Ascending aorta (tissue), 2 donors: ENCODE data around the gene GLDC. TPM values are rescaled to one million over a fixed set of nuclear protein-coding genes. Genes with fewer than 3 reads are reported as not detected.

Source experiments
- DNase-seq, 2 donors: peaks; one replicate each; pipeline ENCODE4 v3.0.0-alpha.2; 2019; ENCODE audit warnings: low spot score in 2 of 2
- H3K27ac ChIP-seq, 2 donors: fragments of 200-600 bp; sonication (generic); one replicate each; pipeline ENCODE4 v1.5.1; 2016 to 2017; ENCODE audit warnings: mild to moderate bottlenecking in 1 of 2
- H3K27me3 ChIP-seq: fragments of 200-600 bp; sonication (generic); one replicate; pipeline ENCODE4 v1.5.1; 2017
- H3K36me3 ChIP-seq, 2 donors: fragments of 200-600 bp; sonication (generic); one replicate each; pipeline ENCODE4 v1.5.1; 2016
- H3K4me1 ChIP-seq, 2 donors: fragments of 200-600 bp; sonication (generic); one replicate each; pipeline ENCODE4 v1.5.1; 2016 to 2017; ENCODE audit warnings: mild to moderate bottlenecking in 1 of 2
- H3K4me3 ChIP-seq, 2 donors: fragments of 200-600 bp; sonication (generic); one replicate each; pipeline ENCODE4 v1.5.1; 2016 to 2017; ENCODE audit warnings: mild to moderate bottlenecking in 1 of 2
- H3K9me3 ChIP-seq, 2 donors: fragments of 200-600 bp; sonication (generic); one replicate each; pipeline ENCODE4 v1.5.1; 2016
- CTCF ChIP-seq, 3 experiments: fragments of 200-600 bp in 2 of 3; fragments of 450-650 bp in 1 of 3; sonication (generic) in 2 of 3; IDR thresholded peaks; one replicate each; pipeline ENCODE4 v1.5.1; 2016 to 2019; ENCODE audit warnings: antibody characterized with exemption in 3 of 3, mild to moderate bottlenecking in 1 of 3, moderate library complexity in 1 of 3
- intact Hi-C: fragments of 100-400 bp; cut with DNase I; formaldehyde crosslinking; loops from one replicate; pipeline ENCODE4 v1.15.1; 2023
- total RNA-seq: library from RNA; depleted of rRNA; stranded (reverse); fragments of >200 nt; gene quantifications from one replicate; pipeline ENCODE4 v1.1.0, GENCODE V29; 2016

Gene GLDC
- total RNA-seq, 1 donor from 2014 or later, result 0.64 TPM

GRCh38 chr9:6677803-6678202 is 32.3 kb upstream of the GLDC start:
- no peak for DNase-seq
- Histone ChIP-seq H3K4me3 (no peak overlapping the region), H3K27me3 (no peaks in the 10 kb centered on the region), H3K27ac (no peak overlapping the region), H3K9me3 (no peaks in the 10 kb centered on the region), H3K36me3 (no peaks in the 10 kb centered on the region), H3K4me1 (peaks cover 0 to 7% of the 10 kb centered on the region in 2 donors)
- intact Hi-C loops, result no loop called here
- TF ChIP-seq CTCF (IDR thresholded peaks at IDR 0.05), result no peak

- no peak for DNase-seq
- H3K4me1 ChIP-seq, result no peaks in the 10 kb centered on the region
- H3K27ac ChIP-seq, result no peak overlapping the region
- intact Hi-C loops, result no loop called here
- no peaks in the 10 kb centered on the region for H3K36me3 ChIP-seq
- no peaks in the 10 kb centered on the region for H3K9me3 ChIP-seq
- TF ChIP-seq CTCF (IDR thresholded peaks at IDR 0.05), result no peak
- H3K4me3 ChIP-seq, result no peak overlapping the region
- H3K27me3 ChIP-seq, result no peaks in the 10 kb centered on the region
These were observed 30.9 kb upstream of the GLDC start for GRCh38 chr9:6676254-6676921.

GRCh38 chr9:6675268-6675667 is 29.7 kb upstream of the GLDC start:
- Histone ChIP-seq H3K27me3 (no peaks in the 10 kb centered on the region), H3K27ac (no peak overlapping the region), H3K4me3 (no peak overlapping the region), H3K36me3 (no peaks in the 10 kb centered on the region), H3K4me1 (no peaks in the 10 kb centered on the region), H3K9me3 (no peaks in the 10 kb centered on the region)
- DNase-seq, result no peak
- no peak for TF ChIP-seq CTCF (IDR thresholded peaks at IDR 0.05)
- intact Hi-C loops, result no loop called here

GRCh38 chr9:6673326-6674025 is 27.9 kb upstream of the GLDC start:
- H3K36me3 ChIP-seq, result no peaks in the 10 kb centered on the region
- intact Hi-C loops, result no loop called here
- H3K4me1 ChIP-seq, result no peaks in the 10 kb centered on the region
- no peaks in the 10 kb centered on the region for H3K9me3 ChIP-seq
- no peaks in the 10 kb centered on the region for H3K27me3 ChIP-seq
- no peak for DNase-seq
- H3K4me3 ChIP-seq, result no peak overlapping the region
- no peak overlapping the region for H3K27ac ChIP-seq
- TF ChIP-seq CTCF (IDR thresholded peaks at IDR 0.05), result no peak

GRCh38 chr9:6672118-6672517 is 26.6 kb upstream of the GLDC start:
- H3K27me3 ChIP-seq, result no peaks in the 10 kb centered on the region
- no peak for TF ChIP-seq CTCF (IDR thresholded peaks at IDR 0.05)
- no peak overlapping the region for H3K27ac ChIP-seq
- intact Hi-C loops, result no loop called here
- no peaks in the 10 kb centered on the region for H3K36me3 ChIP-seq
- H3K4me3 ChIP-seq, result no peak overlapping the region
- DNase-seq, result no peak
- H3K9me3 ChIP-seq, result no peaks in the 10 kb centered on the region
- H3K4me1 ChIP-seq, result no peaks in the 10 kb centered on the region
